HG03064 (cell line): Measurements from ENCODE around the gene CCDC40.
"Not testable (repeated sequence)": the region's sequence is repeated elsewhere in the genome, so short reads cannot be mapped to it uniquely, and the experiment has no call there.

ENCODE experiments used
- ATAC-seq: cut with Tn5 transposase; IDR thresholded peaks from one replicate; pipeline ENCODE4 v1.9.1; 2021; ENCODE audit warnings: low read depth; ENCODE audit not compliant: unreplicated experiment

The CCDC40 gene

GRCh38 chr17:80072410-80072809 lies 36.0 kb downstream of the CCDC40 start:
- ATAC-seq: no peak

GRCh38 chr17:80080081-80080480 lies 43.6 kb downstream of the CCDC40 start:
- no peak for ATAC-seq

GRCh38 chr17:80081596-80081995 lies 45.2 kb downstream of the CCDC40 start:
- ATAC-seq: no peak

- no peak for ATAC-seq
These were observed 46.1 kb downstream of the CCDC40 start for GRCh38 chr17:80082403-80083135.

GRCh38 chr17:80083136-80083661 lies 46.8 kb downstream of the CCDC40 start:
- ATAC-seq: no peak

GRCh38 chr17:80084773-80085172 lies 48.3 kb downstream of the CCDC40 start:
- no peak for ATAC-seq

- ATAC-seq: no peak
These were observed 49.6 kb downstream of the CCDC40 start for GRCh38 chr17:80086081-80086480.

GRCh38 chr17:80086616-80087015 lies 50.2 kb downstream of the CCDC40 start:
- no peak for ATAC-seq

- no peak for ATAC-seq
These were observed 51.2 kb downstream of the CCDC40 start for GRCh38 chr17:80087346-80088265.

GRCh38 chr17:80089762-80090161 lies 53.3 kb downstream of the CCDC40 start:
- ATAC-seq: no peak

GRCh38 chr17:80090164-80090563 lies 53.7 kb downstream of the CCDC40 start:
- ATAC-seq: not testable (repeated sequence)

GRCh38 chr17:80091376-80091775 lies 54.9 kb downstream of the CCDC40 start:
- ATAC-seq: no peak

GRCh38 chr17:80092959-80093358 lies 56.5 kb downstream of the CCDC40 start:
- no peak for ATAC-seq

- ATAC-seq: no peak
These were observed 58.8 kb downstream of the CCDC40 start for GRCh38 chr17:80095038-80095843.

- ATAC-seq: no peak
These were observed 59.5 kb downstream of the CCDC40 start for GRCh38 chr17:80095844-80096475.

GRCh38 chr17:80096561-80097021 lies 60.1 kb downstream of the CCDC40 start:
- no peak for ATAC-seq

- ATAC-seq: no peak
These were observed 60.7 kb downstream of the CCDC40 start for GRCh38 chr17:80097127-80097621.

- no peak for ATAC-seq
These were observed 61.6 kb downstream of the CCDC40 start for GRCh38 chr17:80097844-80098691.
